ENCODE measurements around the gene TSPOAP1.

TSPOAP1 gene

DNA sequence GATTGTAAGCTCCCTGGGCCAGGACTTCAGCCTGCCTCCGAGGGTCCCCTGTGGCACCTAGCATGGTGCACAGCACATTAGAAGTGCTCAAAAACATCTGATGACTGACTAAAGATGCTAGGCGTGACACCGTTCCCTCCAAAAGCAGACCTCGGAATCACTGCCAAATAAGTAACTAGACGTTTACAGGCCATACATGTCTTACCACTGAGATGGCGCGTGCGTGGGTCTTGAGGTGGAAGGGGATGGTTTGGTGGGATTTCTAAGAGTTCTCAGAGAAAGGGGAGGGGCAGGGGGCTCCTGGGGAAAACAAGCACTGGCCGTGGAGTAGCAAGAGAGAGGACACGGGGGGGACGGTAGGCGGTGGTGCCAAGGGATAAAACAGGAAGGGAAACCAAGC lies 60.3 kb downstream of the TSPOAP1 start:
- Histone ChIP-seq H3K9ac (ENCODE audit: low read length) (no peak overlapping the region), H3K79me2 (ENCODE audit: insufficient read depth, low read length) (no peaks in the 10 kb centered on the region), H3K9me2 (replicated peaks; ENCODE audit: insufficient read depth, low read length) (no peaks in the 10 kb centered on the region), H3K9me3 (ENCODE audit: insufficient read depth, low read length) (no peaks in the 10 kb centered on the region), H3K4me3 (ENCODE audit: insufficient read depth, low read length, poor library complexity, severe bottlenecking) (no peak overlapping the region), H3K4me2 (ENCODE audit: low read depth, low read length, poor library complexity, severe bottlenecking) (no peak overlapping the region), H3K27me3 (ENCODE audit: low read length) (no peaks in the 10 kb centered on the region), H2AFZ (ENCODE audit: low read depth, low read length, severe bottlenecking) (no peak overlapping the region), H3F3A (ENCODE audit: insufficient read depth) (no peaks in the 10 kb centered on the region), H4K20me1 (ENCODE audit: low read depth, low read length) (no peaks in the 10 kb centered on the region), H3K27ac (ENCODE audit: low read depth, low read length) (no peak overlapping the region), H3K36me3 (ENCODE audit: low read length) (no peaks in the 10 kb centered on the region)
- TF ChIP-seq, protein P1, sequence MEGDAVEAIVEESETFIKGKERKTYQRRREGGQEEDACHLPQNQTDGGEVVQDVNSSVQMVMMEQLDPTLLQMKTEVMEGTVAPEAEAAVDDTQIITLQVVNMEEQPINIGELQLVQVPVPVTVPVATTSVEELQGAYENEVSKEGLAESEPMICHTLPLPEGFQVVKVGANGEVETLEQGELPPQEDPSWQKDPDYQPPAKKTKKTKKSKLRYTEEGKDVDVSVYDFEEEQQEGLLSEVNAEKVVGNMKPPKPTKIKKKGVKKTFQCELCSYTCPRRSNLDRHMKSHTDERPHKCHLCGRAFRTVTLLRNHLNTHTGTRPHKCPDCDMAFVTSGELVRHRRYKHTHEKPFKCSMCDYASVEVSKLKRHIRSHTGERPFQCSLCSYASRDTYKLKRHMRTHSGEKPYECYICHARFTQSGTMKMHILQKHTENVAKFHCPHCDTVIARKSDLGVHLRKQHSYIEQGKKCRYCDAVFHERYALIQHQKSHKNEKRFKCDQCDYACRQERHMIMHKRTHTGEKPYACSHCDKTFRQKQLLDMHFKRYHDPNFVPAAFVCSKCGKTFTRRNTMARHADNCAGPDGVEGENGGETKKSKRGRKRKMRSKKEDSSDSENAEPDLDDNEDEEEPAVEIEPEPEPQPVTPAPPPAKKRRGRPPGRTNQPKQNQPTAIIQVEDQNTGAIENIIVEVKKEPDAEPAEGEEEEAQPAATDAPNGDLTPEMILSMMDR (IDR thresholded peaks at IDR 0.05; ENCODE audit: insufficient read depth, low read length, poor library complexity, severe bottlenecking): no peak
- no peak for TF ChIP-seq EZH2phosphoT487 (conservative IDR thresholded peaks at IDR 0.05; ENCODE audit: low read length)

- Histone ChIP-seq H3K79me2 (ENCODE audit: insufficient read depth, low read length) (no peaks in the 10 kb centered on the region), H3K9me2 (replicated peaks; ENCODE audit: insufficient read depth, low read length) (no peaks in the 10 kb centered on the region), H3K9me3 (ENCODE audit: insufficient read depth, low read length) (no peaks in the 10 kb centered on the region), H4K20me1 (ENCODE audit: low read depth, low read length) (no peaks in the 10 kb centered on the region), H3F3A (ENCODE audit: insufficient read depth) (no peaks in the 10 kb centered on the region), H3K27me3 (ENCODE audit: low read length) (no peaks in the 10 kb centered on the region), H3K36me3 (ENCODE audit: low read length) (no peaks in the 10 kb centered on the region), H2AFZ (ENCODE audit: low read depth, low read length, severe bottlenecking) (no peak overlapping the region), H3K4me2 (ENCODE audit: low read depth, low read length, poor library complexity, severe bottlenecking) (no peak overlapping the region), H3K9ac (ENCODE audit: low read length) (no peak overlapping the region), H3K27ac (ENCODE audit: low read depth, low read length) (no peak overlapping the region), H3K4me3 (ENCODE audit: insufficient read depth, low read length, poor library complexity, severe bottlenecking) (no peak overlapping the region)
- no peak for TF ChIP-seq EZH2phosphoT487 (conservative IDR thresholded peaks at IDR 0.05; ENCODE audit: low read length)
- TF ChIP-seq, protein P1 (IDR thresholded peaks at IDR 0.05; ENCODE audit: insufficient read depth, low read length, poor library complexity, severe bottlenecking): no peak
Observed at GRCh38 chr17:58267347-58268324, 61.0 kb downstream of the TSPOAP1 start.

DNA sequence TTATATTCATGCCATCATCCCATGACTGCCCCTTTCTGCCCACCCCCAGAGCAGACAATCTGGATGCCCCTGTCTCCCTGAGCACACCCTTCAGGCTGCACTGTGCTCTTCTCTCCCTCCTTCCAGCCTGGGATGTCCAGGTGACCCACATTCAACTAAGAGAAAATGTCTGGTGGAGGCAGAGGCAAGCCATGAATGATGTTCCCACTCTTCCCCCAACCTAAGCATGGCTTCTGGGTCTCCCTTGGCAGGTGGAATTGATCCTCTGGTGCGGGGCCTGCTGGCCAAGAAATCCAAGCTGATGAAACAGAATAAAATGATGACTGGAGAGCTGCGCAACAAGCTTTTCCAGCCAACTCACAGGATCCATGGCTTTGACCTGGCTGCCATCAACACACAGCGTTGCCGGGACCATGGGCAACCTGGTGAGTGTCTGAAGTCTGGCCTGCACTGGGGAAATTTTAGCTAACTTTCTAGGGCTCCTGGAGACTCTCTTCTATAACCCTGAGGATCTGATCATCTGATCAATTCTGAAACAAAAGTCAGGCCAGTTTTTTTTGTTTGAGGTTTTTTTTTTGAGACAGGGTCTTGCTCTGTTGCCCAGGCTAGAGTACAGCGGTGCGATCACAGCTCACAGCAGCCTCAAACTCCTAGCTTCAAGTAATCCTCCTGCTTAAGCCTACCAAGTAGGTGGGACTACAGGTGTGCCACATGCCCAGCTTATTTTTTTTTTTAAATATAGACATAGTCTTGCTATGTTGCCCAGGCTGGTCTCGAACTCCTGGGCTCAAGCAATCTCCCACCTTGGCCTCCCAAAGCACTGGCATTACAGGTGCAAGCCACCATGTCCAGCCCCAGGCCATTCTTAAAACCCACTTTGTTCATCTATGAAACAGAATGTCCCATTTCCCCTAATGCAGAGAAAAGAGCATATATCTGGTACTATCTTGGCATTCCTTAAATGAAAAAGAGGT lies 62.4 kb downstream of the TSPOAP1 start:
- Histone ChIP-seq H3K9ac (ENCODE audit: low read length) (no peak overlapping the region), H3K9me2 (replicated peaks; ENCODE audit: insufficient read depth, low read length) (no peaks in the 10 kb centered on the region), H3K27ac (ENCODE audit: low read depth, low read length) (no peak overlapping the region), H3K9me3 (ENCODE audit: insufficient read depth, low read length) (no peaks in the 10 kb centered on the region), H3K4me2 (ENCODE audit: low read depth, low read length, poor library complexity, severe bottlenecking) (no peak overlapping the region), H3K36me3 (ENCODE audit: low read length) (no peaks in the 10 kb centered on the region), H3K79me2 (ENCODE audit: insufficient read depth, low read length) (no peaks in the 10 kb centered on the region), H2AFZ (ENCODE audit: low read depth, low read length, severe bottlenecking) (no peak overlapping the region), H3K27me3 (ENCODE audit: low read length) (no peaks in the 10 kb centered on the region), H3F3A (ENCODE audit: insufficient read depth) (no peaks in the 10 kb centered on the region), H4K20me1 (ENCODE audit: low read depth, low read length) (no peaks in the 10 kb centered on the region), H3K4me3 (ENCODE audit: insufficient read depth, low read length, poor library complexity, severe bottlenecking) (no peak overlapping the region)
- no peak for TF ChIP-seq EZH2phosphoT487 (conservative IDR thresholded peaks at IDR 0.05; ENCODE audit: low read length)
- TF ChIP-seq, protein P1 (IDR thresholded peaks at IDR 0.05; ENCODE audit: insufficient read depth, low read length, poor library complexity, severe bottlenecking): no peak
